Hematopoietic multipotent progenitor cell treated with erythropoietin and hydrocortisone succinate and interleukin-3 and kit ligand, for 17 days (in vitro differentiated cells): Measurements from ENCODE around the gene MYCBP2.
"Not testable (repeated sequence)": the region's sequence is repeated elsewhere in the genome, so short reads cannot be mapped to it uniquely, and the experiment has no call there.

Source experiments
- DNase-seq: peaks from one replicate; pipeline ENCODE4 v3.0.0-alpha.2; 2015; ENCODE audit warnings: low spot score

Gene MYCBP2

GRCh38 chr13:77335543-77335942 lies 8.6 kb upstream of the MYCBP2 start:
- no peak for DNase-seq

- DNase-seq = no peak
Measured at GRCh38 chr13:77333594-77333993, 6.7 kb upstream of the MYCBP2 start.

- DNase-seq = no peak
Measured at GRCh38 chr13:77331421-77331820, 4.5 kb upstream of the MYCBP2 start.

- peak; percentile 30 for DNase-seq
Measured at GRCh38 chr13:77329911-77330584, 3.2 kb upstream of the MYCBP2 start.

GRCh38 chr13:77329133-77329910 lies 2.4 kb upstream of the MYCBP2 start:
- DNase-seq = peak; percentile 85

- DNase-seq = no peak
Measured at GRCh38 chr13:77328819-77329132, 1.9 kb upstream of the MYCBP2 start.

- peak; percentile 24 for DNase-seq
Measured at GRCh38 chr13:77325371-77325980, 1.4 kb downstream of the MYCBP2 start.

GRCh38 chr13:77323858-77324257 lies 3.0 kb downstream of the MYCBP2 start:
- DNase-seq = no peak

GRCh38 chr13:77319536-77319935 lies 7.4 kb downstream of the MYCBP2 start:
- DNase-seq = no peak

GRCh38 chr13:77318741-77319140 lies 8.2 kb downstream of the MYCBP2 start:
- no peak for DNase-seq

GRCh38 chr13:77316430-77316829 lies 10.5 kb downstream of the MYCBP2 start:
- DNase-seq = no peak

GRCh38 chr13:77315509-77315908 lies 11.4 kb downstream of the MYCBP2 start:
- DNase-seq = not testable (repeated sequence)

- DNase-seq = no peak
Measured at GRCh38 chr13:77313923-77314322, 13.0 kb downstream of the MYCBP2 start.

GRCh38 chr13:77312311-77312710 lies 14.6 kb downstream of the MYCBP2 start:
- DNase-seq = no peak

GRCh38 chr13:77310579-77311279 lies 16.2 kb downstream of the MYCBP2 start:
- DNase-seq = no peak

- DNase-seq = no peak
Measured at GRCh38 chr13:77310161-77310560, 16.7 kb downstream of the MYCBP2 start.

GRCh38 chr13:77309254-77309653 lies 17.6 kb downstream of the MYCBP2 start:
- no peak for DNase-seq

GRCh38 chr13:77306458-77306857 lies 20.4 kb downstream of the MYCBP2 start:
- DNase-seq = no peak

GRCh38 chr13:77305266-77305665 lies 21.6 kb downstream of the MYCBP2 start:
- no peak for DNase-seq

GRCh38 chr13:77300176-77301037 lies 26.5 kb downstream of the MYCBP2 start:
- no peak for DNase-seq

- no peak for DNase-seq
Measured at GRCh38 chr13:77299587-77299986, 27.3 kb downstream of the MYCBP2 start.

GRCh38 chr13:77298426-77298825 lies 28.5 kb downstream of the MYCBP2 start:
- DNase-seq = no peak
